Body of pancreas (tissue), 4 donors: Measurements from ENCODE around the gene KAT7. TPM values are rescaled to one million over a fixed set of nuclear protein-coding genes. Genes with fewer than 3 reads are reported as not detected.

ENCODE experiments used
- ATAC-seq: fragments of 150-250 bp; one replicate; pipeline ENCODE4 v1.9.1; 2016
- DNase-seq, 4 donors: peaks; one replicate each; pipeline ENCODE4 v3.0.0-alpha.2; 2019
- H3K27ac ChIP-seq, 4 donors: fragments of 200-600 bp; sonication (generic); 1 replicate in 3 of 4; 2 replicates in 1 of 4; pipeline versions ENCODE4 v1.5.1 to v1.6.1; 2016 to 2019; ENCODE audit warnings: mild to moderate bottlenecking in 1 of 4, mixed read lengths in 1 of 4, moderate library complexity in 1 of 4
- H3K27me3 ChIP-seq, 2 donors: fragments of 200-600 bp; sonication (generic); one replicate each; pipeline ENCODE4 v1.6.0; 2016; ENCODE audit warnings: mild to moderate bottlenecking in 1 of 2
- H3K36me3 ChIP-seq, 2 donors: fragments of 200-600 bp; sonication (generic); replicated peaks in 1 of 2; 2 replicates each; pipeline ENCODE4 v1.5.1; 2016; ENCODE audit warnings: low read depth in 2 of 2; ENCODE audit not compliant: insufficient read depth in 1 of 2
- H3K4me1 ChIP-seq: fragments of 200-600 bp; sonication (generic); one replicate; pipeline ENCODE4 v1.6.0; 2016
- H3K4me3 ChIP-seq, 2 donors: fragments of 200-600 bp; sonication (generic); 1 replicate in 1 of 2; 2 replicates in 1 of 2; pipeline ENCODE4 v1.5.1; 2016 to 2019
- H3K9me3 ChIP-seq, 3 donors: fragments of 200-600 bp; sonication (generic); 1 replicate in 2 of 3; 2 replicates in 1 of 3; pipeline ENCODE4 v1.5.1; 2016
- CTCF ChIP-seq, 7 experiments: fragments of 450-650 bp in 4 of 7; fragments of 200-600 bp in 3 of 7; sonication (generic) in 3 of 7; IDR thresholded peaks; one replicate each; pipeline ENCODE4 v1.5.1; 2016 to 2019; ENCODE audit warnings: antibody characterized with exemption in 7 of 7
- POLR2A ChIP-seq, 3 donors: fragments of 450-650 bp; IDR thresholded peaks; one replicate each; pipeline ENCODE4 v1.6.1; 2016; ENCODE audit warnings: antibody characterized with exemption in 3 of 3, mild to moderate bottlenecking in 2 of 3
- WGBS, 2 donors: methylation state at CpG; one replicate each; pipeline ENCODE4 v1.1.5; 2017; 5-methylcytosine and 5-hydroxymethylcytosine counted together
- intact Hi-C: fragments of 100-400 bp; cut with DNase I; formaldehyde crosslinking; loops from one replicate; pipeline ENCODE4 v1.15.1; 2023
- total RNA-seq, 2 donors: library from RNA; depleted of rRNA; stranded (reverse); fragments of >200 nt; gene quantifications; one replicate each; pipeline ENCODE4 v1.1.0, GENCODE V29; 2016

Gene KAT7
- total RNA-seq, 2 donors from 2014 or later = 7.3 to 16.5 TPM

GRCh38 chr17:49829026-49829425 is 40.5 kb downstream of the KAT7 start:
- WGBS, 2 donors = 90 to 91% methylated on average over 2 of the region's 2 CpGs
- ATAC-seq = no peak
- TF ChIP-seq POLR2A (IDR thresholded peaks at IDR 0.05) (no peak), CTCF (IDR thresholded peaks at IDR 0.05) (no peak)
- Histone ChIP-seq H3K27me3 (no peaks in the 10 kb centered on the region), H3K4me1 (no peaks in the 10 kb centered on the region), H3K36me3 (peaks cover 0 to 30% of the 10 kb centered on the region in 2 donors), H3K4me3 (no peak overlapping the region), H3K9me3 (no peaks in the 10 kb centered on the region), H3K27ac (no peak overlapping the region)
- DNase-seq = no peak
- intact Hi-C loops = no loop called here

- intact Hi-C loops = no loop called here
- ATAC-seq = no peak
- 57 to 74% methylated on average over 1 of the region's 1 CpG for WGBS, 2 donors
- Histone ChIP-seq H3K9me3 (no peaks in the 10 kb centered on the region), H3K27me3 (no peaks in the 10 kb centered on the region), H3K36me3 (peaks cover 0 to 28% of the 10 kb centered on the region in 2 donors), H3K27ac (no peak overlapping the region), H3K4me1 (peaks cover 6% of the 10 kb centered on the region), H3K4me3 (no peak overlapping the region)
- TF ChIP-seq CTCF (IDR thresholded peaks at IDR 0.05) (no peak), POLR2A (IDR thresholded peaks at IDR 0.05) (no peak)
- no peak for DNase-seq
These were observed 42.1 kb downstream of the KAT7 start for GRCh38 chr17:49830605-49831004.

- Histone ChIP-seq H3K9me3 (no peaks in the 10 kb centered on the region), H3K36me3 (peaks cover 0 to 10% of the 10 kb centered on the region in 2 donors), H3K4me1 (peaks cover 21% of the 10 kb centered on the region), H3K4me3 (no peak overlapping the region), H3K27me3 (no peaks in the 10 kb centered on the region), H3K27ac (no peak overlapping the region)
- 78 to 93% methylated on average over 7 of the region's 7 CpGs for WGBS, 2 donors
- intact Hi-C loops = no loop called here
- TF ChIP-seq POLR2A (IDR thresholded peaks at IDR 0.05) = no peak
- no peak for TF ChIP-seq CTCF (IDR thresholded peaks at IDR 0.05)
- no peak for ATAC-seq
- no peak for DNase-seq
These were observed 44.5 kb downstream of the KAT7 start for GRCh38 chr17:49832840-49833599.

GRCh38 chr17:49834118-49834743 is 45.8 kb downstream of the KAT7 start:
- H3K36me3 ChIP-seq = peaks cover 0 to 5% of the 10 kb centered on the region in 2 donors
- no peak overlapping the region for H3K4me3 ChIP-seq
- intact Hi-C loops = no loop called here
- no peak overlapping the region for H3K27ac ChIP-seq
- 92 to 97% methylated on average over 19 of the region's 19 CpGs for WGBS, 2 donors
- no peaks in the 10 kb centered on the region for H3K9me3 ChIP-seq
- DNase-seq = no peak
- TF ChIP-seq CTCF (IDR thresholded peaks at IDR 0.05) = no peak
- TF ChIP-seq POLR2A (IDR thresholded peaks at IDR 0.05) = no peak
- peaks cover 21% of the 10 kb centered on the region for H3K4me1 ChIP-seq
- H3K27me3 ChIP-seq = no peaks in the 10 kb centered on the region
- ATAC-seq = no peak
